Measurements from ENCODE around the gene GRID1.

GRID1 gene

DNA sequence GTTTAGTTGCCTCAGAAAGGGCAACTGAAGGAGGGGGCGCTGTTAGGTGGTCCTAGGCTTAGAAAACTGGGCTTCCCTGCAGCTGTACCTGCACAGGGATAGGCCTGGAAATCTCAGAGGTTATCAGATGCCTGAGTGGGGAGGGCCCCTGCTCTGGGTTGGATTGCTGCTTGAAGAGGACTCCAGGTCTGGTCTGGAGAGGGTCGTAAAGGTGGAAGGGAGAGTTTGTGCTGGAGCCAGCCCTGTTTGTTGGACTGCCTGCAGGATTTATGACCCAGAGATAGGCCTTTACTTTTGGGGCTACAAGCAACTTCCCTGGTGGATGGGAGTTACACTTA, 765.9 kb downstream of the GRID1 start:
- in situ Hi-C loops (cut with HindIII; ENCODE audit: low pct_unique_long_range_greater_than_20kb, low sequenced_read_pairs): no loop called here
- no peak for TF ChIP-seq JUND (IDR thresholded peaks at IDR 0.05; ENCODE audit: low read depth)
- no peak for DNase-seq (ENCODE audit: low read depth in 1 of 2, low spot score in 1 of 2)

DNA sequence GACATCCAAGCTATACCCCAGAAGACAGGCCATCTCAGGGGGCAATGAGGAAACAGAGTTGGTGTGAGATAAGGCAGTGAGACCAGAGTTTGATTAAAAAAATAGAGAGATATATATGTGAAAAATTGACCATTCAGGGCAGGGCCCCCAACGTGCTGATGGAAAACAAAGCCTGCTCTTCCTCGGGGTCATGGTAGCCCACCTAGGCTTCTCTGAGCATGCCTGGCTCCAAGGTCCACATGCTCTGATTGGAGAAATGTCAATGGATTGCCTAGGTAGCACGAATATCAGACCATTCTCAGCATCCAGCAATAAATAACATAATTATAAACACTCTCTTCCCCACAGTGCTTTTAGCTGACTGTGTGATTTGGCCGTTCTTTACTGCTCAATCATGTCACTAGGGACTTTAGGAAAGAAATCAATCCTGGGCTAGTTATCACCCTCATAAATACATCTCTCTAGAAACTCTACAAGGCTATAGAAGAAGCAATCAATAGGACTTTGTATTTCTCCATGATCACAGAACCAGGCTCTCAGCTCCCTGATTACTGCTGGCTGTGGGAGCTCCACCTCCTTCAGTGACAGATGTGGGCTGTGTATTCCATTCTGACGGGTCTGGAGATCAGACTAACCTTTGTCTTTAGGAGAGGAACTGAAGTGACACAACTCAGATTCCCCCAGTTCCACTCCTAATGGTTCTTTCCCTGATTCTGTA, 766.4 kb downstream of the GRID1 start:
- TF ChIP-seq JUND (IDR thresholded peaks at IDR 0.05; ENCODE audit: low read depth): no peak
- DNase-seq (ENCODE audit: low read depth in 1 of 2, low spot score in 1 of 2): no peak
- in situ Hi-C loops (cut with HindIII; ENCODE audit: low pct_unique_long_range_greater_than_20kb, low sequenced_read_pairs): no loop called here

DNA sequence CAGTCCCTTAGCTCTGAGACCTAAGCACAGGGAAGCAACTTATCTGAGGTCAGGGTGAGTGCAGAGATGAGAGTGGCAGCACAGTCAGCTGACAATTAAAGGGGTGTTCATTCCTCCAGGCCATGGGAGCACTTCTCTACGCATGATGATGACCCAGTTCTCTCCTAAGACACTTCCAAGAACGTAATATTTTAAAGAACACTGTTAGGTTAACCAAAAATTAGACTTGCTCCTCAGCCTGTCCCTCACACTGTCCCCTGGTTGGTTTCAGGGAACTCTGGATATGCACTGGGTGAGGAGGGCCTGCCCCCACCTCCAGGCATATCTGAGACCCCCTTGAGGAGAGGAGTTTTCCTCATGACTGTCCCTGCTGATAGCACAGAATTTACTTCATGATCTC, 767.5 kb downstream of the GRID1 start:
- TF ChIP-seq JUND (IDR thresholded peaks at IDR 0.05; ENCODE audit: low read depth): no peak
- in situ Hi-C loops (cut with HindIII; ENCODE audit: low pct_unique_long_range_greater_than_20kb, low sequenced_read_pairs): no loop called here
- no peak for DNase-seq (ENCODE audit: low read depth in 1 of 2, low spot score in 1 of 2)

DNA sequence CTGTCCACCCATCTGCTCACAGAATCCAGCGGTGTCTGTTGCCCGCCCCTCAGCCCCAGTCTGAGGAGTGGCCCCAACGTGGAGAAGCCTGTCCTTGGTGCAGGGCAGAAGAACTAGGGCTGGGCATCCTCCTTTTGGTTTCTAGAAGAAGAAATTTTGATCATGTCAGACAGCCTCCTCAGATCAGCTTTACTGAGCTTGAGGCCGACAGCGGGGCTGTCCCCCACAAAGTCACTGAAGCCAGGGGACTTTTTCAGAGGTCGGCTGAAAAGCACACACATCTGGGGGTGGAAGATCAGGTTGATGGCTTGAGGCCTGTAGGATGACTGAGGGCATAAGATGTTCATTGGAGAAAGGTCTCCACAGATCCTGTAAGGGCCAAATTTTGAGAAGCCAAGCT, 767.9 kb downstream of the GRID1 start:
- no peak for TF ChIP-seq JUND (IDR thresholded peaks at IDR 0.05; ENCODE audit: low read depth)
- in situ Hi-C loops (cut with HindIII; ENCODE audit: low pct_unique_long_range_greater_than_20kb, low sequenced_read_pairs): no loop called here
- no peak for DNase-seq (ENCODE audit: low read depth in 1 of 2, low spot score in 1 of 2)

DNA sequence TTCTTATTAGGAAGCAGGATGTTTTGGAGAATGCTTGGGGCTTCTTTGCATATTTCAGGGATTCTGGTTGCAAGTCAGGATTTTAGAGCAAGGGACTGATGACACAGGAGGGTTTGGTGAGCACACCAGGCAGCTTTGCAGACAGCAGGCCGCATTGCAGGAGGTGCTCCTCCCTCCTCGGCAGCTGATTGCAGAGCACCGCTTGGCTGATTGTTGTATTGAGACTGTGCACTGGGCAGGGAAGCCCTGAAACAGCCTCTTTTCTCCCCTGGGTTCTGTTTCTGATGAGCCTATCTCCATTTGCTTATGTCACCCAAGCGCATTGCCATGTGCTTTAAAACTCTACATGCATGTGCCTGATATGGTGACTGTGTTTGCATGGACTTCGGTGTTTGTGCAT, 769.6 kb downstream of the GRID1 start:
- TF ChIP-seq JUND (IDR thresholded peaks at IDR 0.05; ENCODE audit: low read depth): no peak
- in situ Hi-C loops (cut with HindIII; ENCODE audit: low pct_unique_long_range_greater_than_20kb, low sequenced_read_pairs): no loop called here
- DNase-seq (ENCODE audit: low read depth in 1 of 2, low spot score in 1 of 2): no peak

DNA sequence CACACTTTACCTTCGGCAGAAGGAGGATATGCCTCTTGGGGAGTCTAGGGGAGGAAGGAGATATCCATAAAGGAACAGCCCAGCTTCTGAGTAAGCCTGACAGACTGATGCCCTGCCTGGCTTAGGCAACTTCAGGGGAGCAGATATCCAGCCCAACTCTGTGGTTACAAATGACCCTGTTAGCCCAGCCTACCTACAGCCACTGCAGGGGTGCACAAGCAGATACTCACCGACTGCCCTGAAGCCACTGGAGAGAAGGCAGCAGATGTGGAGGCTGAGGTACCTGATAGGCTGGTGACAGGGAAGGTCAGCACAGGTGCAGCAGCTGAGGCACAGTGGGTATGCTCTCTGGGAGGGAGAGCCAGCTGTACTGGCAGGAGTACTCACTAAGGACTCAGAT, 770.2 kb downstream of the GRID1 start:
- no peak for TF ChIP-seq JUND (IDR thresholded peaks at IDR 0.05; ENCODE audit: low read depth)
- no peak for DNase-seq (ENCODE audit: low read depth in 1 of 2, low spot score in 1 of 2)
- in situ Hi-C loops (cut with HindIII; ENCODE audit: low pct_unique_long_range_greater_than_20kb, low sequenced_read_pairs): no loop called here

DNA sequence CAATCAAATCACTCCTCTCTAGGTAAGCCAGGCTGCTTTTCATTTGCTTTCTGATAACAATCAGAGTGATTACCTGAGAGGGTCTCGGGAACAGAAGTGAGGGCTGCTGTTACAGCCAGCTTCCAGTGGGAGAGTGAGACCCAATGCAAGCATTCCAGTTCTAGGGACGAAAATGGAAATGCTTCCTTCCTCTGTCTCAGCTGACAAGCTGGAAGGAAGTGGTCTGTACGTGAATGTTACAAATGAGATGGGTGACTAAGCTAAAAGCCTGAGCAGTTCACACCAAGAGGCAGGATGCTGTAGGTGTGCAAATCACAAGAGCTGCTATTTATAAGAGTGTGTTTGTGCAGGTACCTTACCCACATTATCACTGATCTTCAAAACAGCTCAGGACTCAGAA, 772.4 kb downstream of the GRID1 start:
- in situ Hi-C loops (cut with HindIII; ENCODE audit: low pct_unique_long_range_greater_than_20kb, low sequenced_read_pairs): no loop called here
- DNase-seq (ENCODE audit: low read depth in 1 of 2, low spot score in 1 of 2): no peak
- no peak for TF ChIP-seq JUND (IDR thresholded peaks at IDR 0.05; ENCODE audit: low read depth)

DNA sequence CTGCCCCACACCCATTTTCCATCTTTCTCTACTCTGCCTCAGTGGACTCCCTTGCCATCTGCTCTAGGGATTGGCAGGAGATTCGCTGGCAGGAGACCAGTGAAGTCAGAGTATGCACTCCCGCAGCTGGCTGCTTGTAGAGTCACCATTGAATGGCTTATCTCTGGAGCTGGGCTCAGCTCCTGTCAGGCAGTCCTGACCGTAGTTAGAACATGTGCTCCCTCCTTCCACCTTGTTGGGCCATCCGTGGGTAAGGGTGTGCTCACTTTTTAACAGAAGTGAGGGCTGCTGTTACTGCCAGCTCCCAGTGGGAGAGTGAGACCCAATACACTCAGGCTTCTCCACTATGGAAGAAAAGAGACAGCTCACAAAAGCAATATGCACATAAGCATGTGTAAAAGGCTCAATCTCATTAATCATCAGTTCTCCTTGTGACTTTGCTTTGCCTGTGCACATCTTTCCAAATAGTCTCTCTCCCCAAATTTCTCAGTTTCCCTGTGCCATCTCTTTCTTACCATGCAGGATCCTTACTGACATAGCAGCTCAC, 773.3 kb downstream of the GRID1 start:
- in situ Hi-C loops (cut with HindIII; ENCODE audit: low pct_unique_long_range_greater_than_20kb, low sequenced_read_pairs): no loop called here
- no peak for DNase-seq (ENCODE audit: low read depth in 1 of 2, low spot score in 1 of 2)
- TF ChIP-seq JUND (IDR thresholded peaks at IDR 0.05; ENCODE audit: low read depth): no peak

DNA sequence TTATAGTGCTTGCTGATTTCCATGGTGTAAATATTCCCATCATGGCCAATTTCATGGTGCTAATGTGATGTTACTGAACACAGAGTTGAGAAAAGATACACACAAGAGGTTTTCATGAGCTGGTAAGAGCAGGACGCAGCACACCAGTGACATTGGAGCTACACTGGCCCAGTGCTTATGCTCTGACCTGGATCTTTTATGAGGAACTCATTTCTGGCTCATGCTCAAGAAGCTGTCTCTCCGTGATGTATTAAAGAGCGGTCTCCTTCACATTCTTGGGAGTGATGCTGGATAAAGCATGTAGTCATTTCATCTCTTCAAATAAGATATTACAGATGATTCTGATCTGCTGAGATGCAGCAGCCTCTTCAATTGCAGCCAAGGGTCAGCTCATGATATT, 785.2 kb downstream of the GRID1 start:
- in situ Hi-C loops (cut with HindIII; ENCODE audit: low pct_unique_long_range_greater_than_20kb, low sequenced_read_pairs): no loop called here
- TF ChIP-seq JUND (IDR thresholded peaks at IDR 0.05; ENCODE audit: low read depth): no peak
- no peak for DNase-seq (ENCODE audit: low read depth in 1 of 2, low spot score in 1 of 2)

DNA sequence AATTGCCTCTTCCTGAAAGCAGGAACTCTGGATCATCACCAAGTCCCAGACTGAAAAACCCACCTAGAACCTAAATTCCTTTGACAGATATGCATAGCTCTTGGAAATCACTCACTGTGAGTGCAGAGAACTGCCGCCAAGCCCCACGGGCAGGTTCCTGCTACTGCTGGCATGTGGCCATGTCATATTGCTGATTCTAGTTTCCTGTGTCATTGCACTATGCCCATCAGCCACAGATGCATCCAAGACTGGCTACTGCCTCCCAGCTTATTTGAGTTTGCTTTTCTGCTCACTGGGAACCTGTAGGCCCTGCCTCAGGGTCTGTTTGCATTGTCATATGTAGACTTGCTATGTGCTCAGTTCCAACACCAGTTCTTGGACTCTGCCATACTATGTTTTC, 786.0 kb downstream of the GRID1 start:
- TF ChIP-seq JUND (IDR thresholded peaks at IDR 0.05; ENCODE audit: low read depth): no peak
- in situ Hi-C loops (cut with HindIII; ENCODE audit: low pct_unique_long_range_greater_than_20kb, low sequenced_read_pairs): no loop called here
- peak in 1 of 2 experiments; percentile 31 for DNase-seq (ENCODE audit: low read depth in 1 of 2, low spot score in 1 of 2)

DNA sequence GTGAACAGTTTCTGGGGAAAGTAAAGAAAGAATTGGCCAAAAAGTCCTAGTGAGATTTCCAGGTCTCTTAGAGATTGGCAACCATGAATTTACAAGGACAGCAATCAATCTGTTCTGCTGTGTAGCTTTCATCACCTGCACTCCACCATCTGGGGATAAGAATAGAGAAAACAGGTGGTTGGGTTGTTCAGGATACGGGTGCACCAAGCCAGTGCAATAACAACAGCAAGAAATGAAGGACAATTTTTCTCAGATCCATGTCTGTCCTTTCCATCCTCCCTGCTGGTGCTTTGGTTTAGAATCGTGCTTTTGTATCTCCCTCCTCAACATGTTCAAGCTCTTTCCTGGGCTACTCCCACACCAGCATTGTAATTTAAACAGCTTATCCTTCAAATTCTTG, 787.7 kb downstream of the GRID1 start:
- no peak for TF ChIP-seq JUND (IDR thresholded peaks at IDR 0.05; ENCODE audit: low read depth)
- in situ Hi-C loops (cut with HindIII; ENCODE audit: low pct_unique_long_range_greater_than_20kb, low sequenced_read_pairs): no loop called here
- DNase-seq (ENCODE audit: low read depth in 1 of 2, low spot score in 1 of 2): no peak

DNA sequence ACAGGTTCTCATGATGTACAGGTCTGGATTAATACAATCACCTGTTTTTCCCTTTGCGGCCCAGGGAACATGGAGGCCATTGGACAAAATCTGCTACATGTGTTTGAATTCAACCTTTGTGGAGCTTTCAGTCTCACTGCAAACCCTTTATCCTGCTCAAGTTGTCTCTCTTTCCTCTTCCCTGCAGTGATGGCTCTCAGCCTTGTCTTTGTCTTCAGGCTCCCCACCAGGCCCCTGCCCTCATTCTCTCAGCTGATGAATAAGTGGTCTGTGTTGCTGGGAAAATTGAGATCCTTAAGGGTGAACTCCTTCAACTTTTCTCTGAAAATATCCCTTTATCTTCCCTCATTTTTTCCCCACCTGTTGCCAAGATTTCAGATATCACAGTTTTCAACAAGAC, 791.2 kb downstream of the GRID1 start:
- DNase-seq (ENCODE audit: low read depth in 1 of 2, low spot score in 1 of 2): no peak
- in situ Hi-C loops (cut with HindIII; ENCODE audit: low pct_unique_long_range_greater_than_20kb, low sequenced_read_pairs): no loop called here
- TF ChIP-seq JUND (IDR thresholded peaks at IDR 0.05; ENCODE audit: low read depth): no peak

DNA sequence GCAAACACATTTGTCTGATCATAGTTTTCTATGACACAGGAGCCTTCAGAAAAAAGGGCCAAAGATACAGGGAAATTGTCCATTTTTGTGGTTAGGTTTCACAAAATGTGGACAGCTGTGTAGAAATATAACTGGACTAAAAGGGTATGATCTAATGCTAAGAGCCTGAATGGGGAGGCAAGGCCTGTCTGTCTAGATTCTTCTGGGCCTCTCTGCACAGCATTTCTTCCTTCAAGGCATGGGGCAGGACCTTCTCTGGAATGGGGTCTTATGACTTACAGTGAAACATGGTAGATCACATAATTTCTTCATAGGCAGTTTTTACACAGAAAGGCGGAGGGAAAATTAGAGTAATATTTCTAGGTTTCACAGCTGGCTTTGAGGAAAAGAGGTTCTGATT, 795.7 kb downstream of the GRID1 start:
- TF ChIP-seq JUND (IDR thresholded peaks at IDR 0.05; ENCODE audit: low read depth): no peak
- DNase-seq (ENCODE audit: low read depth in 1 of 2, low spot score in 1 of 2): no peak
- in situ Hi-C loops (cut with HindIII; ENCODE audit: low pct_unique_long_range_greater_than_20kb, low sequenced_read_pairs): no loop called here

DNA sequence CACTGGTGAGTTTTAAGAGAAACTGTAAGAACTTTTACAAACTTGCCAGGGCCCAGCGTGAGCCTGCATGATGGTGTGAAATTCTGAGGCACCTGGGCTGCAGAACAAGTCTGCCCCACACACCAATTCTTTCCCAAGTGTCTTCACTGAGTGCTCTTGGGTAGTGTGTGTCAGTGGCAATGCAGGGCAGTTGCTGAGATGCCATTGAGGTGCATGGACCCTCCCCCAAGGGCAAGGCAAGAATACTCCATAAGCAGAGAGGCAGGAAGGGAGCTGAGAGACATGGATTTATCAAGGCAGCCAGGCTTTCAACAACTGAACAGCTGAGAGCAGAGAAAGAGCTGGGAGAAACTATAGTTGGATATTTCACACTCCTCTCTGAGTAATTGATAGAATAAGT, 801.2 kb downstream of the GRID1 start:
- no peak for TF ChIP-seq JUND (IDR thresholded peaks at IDR 0.05; ENCODE audit: low read depth)
- in situ Hi-C loops (cut with HindIII; ENCODE audit: low pct_unique_long_range_greater_than_20kb, low sequenced_read_pairs): no loop called here
- no peak for DNase-seq (ENCODE audit: low read depth in 1 of 2, low spot score in 1 of 2)
